NCI-H774 (cell line): ENCODE results near the gene DNTT.

Source experiments
- DNase-seq: peaks from one replicate; lab custom pipeline; 2025; lab: John Stamatoyannopoulos, UW

The DNTT gene

DNA sequence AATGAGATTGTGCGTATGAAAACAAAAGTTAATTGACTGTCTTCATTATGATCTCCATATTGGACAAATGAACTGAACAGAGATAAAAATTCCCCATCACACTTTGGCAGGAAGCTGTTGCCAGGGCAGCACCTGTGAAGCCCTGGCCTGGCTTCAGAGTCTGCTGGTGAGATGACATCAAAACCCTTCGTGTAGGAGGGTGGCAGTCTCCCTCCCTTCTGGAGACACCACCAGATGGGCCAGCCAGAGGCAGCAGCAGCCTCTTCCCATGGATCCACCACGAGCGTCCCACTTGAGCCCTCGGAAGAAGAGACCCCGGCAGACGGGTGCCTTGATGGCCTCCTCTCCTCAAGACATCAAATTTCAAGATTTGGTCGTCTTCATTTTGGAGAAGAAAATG is at the start of gene DNTT:
Gene DNTT (plus strand): TSS at position 205 of the 400 bp plus-strand sequence. CDS start 64 bp downstream, at position 269.
- no peak for DNase-seq

DNA sequence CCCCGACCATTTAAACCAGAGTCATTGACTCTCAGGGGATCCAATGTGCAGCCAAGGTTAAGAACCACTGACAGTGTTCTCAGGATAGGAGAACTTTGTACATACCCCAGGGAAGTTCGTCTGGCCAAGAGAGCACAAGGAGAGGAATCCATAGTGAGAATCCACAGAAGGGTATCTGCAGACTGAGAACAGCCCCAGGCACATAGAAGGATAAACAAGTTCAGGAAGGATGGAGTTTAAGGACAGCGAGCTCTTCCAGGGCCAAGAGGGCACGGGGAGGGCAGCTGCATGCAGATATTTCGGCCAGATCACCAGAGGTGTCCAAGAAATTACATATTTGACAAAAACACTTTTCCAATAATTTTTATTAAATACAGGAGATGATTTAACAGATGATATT is 49.3 kb upstream of the DNTT start:
- DNase-seq = no peak

DNA sequence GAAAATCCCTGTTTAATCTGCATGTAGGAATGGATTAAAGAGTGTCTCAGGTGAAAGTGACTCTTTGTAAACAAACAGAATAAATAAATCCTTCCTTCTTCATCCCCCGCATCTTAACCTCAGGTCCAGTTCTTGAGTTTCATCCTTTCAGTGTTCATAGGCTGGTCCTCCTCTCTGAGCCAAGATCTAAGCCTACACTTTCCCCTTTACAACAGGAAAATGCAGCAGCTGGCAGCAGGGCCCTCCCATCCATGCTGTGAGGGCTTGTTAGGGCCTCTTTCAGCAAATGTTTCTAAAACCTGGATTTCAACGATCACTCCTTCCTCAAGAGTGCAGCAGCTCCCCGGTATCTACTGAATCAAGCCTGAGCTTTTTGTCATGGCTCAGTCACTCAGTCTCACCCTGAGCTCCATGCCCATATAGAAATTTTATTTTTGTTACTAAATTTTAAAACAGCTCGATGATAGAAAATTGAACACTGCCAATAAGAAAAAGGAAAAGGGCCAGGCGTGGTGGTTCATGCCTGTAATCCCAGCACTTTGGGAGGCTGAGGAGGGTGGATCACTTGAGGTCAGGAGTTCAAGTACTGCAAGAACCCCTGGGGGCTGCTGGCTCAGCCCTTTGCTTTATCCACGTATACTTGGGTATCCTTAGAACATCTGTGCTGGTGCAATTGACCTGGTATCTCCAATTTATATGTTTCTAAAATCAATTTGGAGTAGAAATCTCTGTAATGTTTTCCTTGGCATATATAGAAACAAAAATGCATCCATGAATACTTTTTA is 48.5 kb upstream of the DNTT start:
- DNase-seq = no peak

DNA sequence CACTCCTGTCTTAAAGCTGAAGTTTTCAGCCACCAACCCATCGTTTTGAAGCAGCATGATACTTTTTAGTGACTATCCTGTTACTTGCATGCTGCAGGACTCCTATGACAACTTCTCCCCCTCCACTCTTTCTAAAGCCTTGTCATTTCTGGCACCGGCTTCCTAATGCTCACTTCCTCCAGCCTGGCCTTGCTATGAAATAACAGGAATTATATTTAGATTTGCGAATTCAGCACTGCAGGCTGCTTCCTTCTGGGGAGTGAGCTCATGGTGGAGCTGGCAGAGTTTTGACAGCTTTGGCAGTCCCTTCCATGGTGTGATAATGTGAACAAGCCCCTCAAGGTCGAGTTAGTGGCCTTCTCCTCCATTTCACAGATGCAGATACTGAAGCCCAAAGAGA is 46.3 kb upstream of the DNTT start:
- no peak for DNase-seq

DNA sequence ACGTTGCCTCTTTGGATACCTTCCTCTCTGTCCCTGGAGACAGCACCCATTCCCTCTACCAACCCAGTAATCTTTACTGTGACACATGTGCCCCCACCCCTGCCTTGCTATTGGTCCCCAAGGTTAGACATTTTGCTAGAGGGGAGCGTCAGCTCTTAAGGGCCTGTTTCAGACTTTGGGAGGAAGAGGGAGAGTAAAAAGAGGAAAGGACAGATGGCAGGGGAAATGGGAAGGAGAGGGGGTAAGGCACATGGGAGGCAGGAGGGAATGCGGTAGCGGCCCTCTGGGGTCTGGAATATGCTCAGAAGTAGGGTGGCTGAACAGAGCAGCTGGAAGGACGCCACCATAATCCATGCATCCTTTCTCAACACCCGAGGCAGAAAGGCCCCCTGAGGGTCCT is 45.1 kb upstream of the DNTT start:
- no peak for DNase-seq

DNA sequence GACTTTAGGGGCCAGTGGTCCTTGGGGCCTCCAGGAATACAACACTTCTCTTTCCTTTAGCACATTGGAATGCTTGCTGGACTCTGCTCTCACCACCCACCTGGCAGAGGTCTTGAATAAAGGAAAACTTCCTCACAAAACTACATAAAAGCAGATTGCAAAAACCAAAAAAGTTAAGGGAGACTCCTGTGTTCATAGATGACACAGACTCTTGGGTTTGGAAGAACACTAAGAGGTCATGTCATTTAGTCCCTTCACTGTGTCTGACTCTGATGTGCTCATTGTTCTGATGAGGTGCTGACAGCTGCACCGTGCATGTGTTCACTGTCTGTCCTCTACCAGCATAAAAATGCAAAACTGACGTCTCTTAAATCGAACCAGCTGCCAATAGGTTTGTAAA is 44.2 kb upstream of the DNTT start:
- no peak for DNase-seq

DNA sequence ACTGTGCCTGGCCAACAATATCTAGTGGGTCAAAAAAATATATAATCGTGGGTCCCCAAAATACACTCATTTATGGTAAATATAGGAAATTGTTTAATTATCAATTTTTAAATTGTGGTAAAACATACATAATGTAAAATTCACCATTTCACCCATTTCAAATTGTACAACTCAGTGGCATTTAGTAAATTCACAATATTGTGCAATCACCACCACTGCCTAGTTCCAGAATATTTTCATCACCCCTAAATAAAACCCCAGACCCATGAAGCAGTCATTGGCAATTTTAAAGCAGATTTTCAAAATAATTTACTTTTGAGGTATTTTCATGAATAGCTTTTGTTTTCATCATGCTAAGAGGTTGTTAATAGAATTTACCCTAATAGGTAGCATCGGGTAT is 43.1 kb upstream of the DNTT start:
- no peak for DNase-seq

DNA sequence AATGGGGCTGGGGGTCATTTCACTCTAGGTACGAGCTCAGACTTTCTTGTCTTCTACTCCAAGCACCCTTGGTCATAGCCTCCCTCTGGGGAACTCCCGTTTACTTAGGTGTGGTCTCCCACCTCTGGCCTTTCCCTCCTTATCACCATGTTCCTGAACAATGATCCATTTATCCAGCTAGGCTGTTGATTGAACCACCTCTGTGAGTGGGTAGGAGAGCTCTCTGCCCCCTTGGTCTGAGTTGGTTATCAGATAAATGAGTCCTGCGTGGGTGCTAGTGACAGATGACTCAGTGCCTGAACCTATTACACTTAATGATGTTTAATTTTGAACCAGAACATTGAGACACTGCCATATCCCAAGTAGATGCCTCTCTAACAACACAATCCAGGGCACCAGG is 42.3 kb upstream of the DNTT start:
- DNase-seq = no peak

DNA sequence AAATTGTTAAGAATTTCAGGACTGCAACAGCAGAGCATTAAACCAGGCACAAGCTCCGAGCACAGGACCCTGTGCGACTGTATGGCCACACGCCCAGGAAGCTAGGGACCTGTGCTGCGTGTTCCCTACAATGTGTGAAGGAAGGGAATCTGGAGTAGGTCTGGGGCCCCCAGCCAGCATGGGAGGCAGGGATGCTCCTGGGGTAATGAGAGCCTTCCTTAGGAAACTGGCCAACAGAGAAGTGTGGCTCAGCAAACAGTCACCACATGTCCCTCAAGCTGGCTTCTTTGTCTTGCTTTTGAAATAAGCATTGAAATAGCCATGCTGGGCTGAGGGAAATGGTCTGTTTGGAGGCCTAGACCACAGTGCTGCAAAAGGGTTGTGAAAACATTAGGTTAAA is 41.1 kb upstream of the DNTT start:
- no peak for DNase-seq

DNA sequence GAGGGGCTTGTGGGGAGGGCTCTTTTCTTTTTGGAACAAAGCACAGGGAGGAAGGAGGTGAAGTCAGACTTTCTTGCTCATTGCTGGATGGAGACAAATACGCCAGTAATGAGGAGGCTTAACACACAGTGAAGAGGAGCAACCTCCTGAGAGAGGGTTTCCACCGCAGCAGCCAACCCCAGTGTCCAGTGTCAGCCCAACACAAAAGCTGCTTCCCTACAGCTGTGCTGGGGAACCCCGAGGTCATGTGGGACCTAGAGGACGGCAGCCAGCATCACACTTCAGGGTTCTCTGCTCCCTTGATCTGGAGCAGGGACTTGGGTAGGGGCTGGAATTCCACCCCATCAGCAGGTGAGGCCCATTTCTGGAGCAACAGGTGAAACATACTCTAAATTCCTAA is 40.6 kb upstream of the DNTT start:
- no peak for DNase-seq

DNA sequence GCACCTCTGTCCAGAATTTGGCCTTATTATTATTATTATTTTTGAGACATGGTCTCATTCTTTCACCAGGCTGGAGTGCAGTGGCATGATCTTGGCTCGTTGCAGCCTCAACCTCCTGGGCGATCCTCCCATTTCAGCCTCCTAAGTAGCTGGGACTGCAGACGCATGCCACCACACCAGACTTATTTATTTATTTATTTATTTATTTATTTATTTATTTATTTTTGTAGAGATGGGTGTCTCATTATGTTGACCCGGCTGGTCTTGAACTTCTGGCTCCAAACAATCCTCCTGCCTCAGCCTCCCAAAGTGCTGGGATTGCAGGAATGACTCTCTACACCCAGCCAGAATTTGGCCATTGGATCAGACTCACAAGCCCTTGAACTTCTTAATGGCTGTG is 39.3 kb upstream of the DNTT start:
- DNase-seq = no peak

DNA sequence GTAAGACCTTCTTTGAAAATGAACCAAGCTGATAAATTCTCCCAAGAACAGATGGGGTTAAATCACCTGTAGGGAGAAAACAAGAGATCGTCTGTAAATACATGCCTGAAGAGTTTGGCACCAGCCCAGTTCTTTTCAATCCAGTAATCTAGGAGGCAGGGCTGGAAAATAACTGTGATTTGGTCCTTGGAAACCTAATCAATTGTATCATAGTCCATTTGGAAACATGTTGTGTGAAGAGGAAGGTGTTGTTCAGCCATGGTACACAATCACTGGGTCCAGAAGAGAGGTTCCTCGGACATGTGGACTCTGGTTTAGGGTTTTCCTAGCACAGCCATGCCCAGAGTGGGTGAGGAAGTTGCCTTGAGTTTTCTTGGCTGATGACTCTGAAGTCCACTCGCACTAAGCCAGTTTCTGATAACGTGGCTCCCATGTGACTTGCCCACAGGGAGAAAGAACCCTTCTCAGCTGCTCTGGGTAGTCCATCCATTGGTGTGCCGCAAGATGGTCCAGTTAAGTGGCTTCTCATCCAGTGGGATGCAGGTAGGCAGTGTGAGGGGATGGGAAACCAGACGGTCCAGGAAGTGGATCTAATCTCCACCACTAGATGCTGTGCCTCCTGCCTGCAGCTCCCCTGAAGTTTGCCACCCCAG is 38.0 kb upstream of the DNTT start:
- DNase-seq = no peak

DNA sequence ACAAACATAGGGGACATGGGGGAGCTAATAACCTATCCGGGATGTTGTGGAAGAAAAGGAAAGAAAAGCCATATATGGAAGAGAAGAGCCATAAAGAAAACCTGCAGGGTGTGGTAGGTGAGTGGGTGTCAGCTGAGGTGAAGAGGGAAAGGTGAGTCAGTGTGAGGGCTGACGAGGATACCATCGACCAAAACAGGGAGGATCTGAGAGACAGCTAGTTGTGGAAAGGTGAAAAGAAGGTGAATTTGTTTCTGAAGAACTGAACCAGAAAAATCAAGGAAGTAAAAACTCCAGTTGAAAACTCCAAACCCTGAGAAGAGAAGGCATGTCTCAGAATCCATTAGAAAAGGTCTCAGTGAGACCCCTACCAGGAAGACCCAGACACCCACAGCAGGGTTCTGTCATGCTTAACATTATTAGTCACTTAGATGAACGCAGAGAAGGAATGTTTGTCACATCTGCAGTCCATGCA is 37.0 kb upstream of the DNTT start:
- DNase-seq = no peak

DNA sequence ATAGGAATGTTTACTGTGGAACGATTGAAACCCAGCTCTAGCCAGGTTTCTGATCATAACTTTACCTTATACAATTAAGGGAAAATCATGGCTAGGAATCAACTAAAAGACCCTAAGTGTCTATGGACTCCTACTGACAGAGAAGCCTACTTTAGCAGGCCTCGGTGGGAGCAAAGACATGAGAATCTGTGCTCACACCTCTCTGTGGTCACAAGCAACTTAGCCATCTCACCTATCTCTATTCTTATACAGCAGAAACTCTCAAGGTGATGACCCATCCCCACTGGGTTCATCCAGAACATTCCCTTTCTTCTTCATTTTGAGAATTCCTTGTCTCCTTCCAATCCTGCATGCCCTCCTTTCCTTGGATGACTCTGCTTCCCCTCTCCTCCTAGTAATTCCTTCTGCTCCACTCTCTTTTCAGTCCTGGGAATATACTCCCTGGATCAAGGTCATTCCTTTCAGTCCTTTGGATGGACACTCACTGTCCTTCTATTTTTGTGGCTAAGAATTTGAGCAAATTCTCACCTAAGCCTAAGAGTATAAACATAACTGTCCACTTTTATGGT is 35.8 kb upstream of the DNTT start:
- DNase-seq = no peak

DNA sequence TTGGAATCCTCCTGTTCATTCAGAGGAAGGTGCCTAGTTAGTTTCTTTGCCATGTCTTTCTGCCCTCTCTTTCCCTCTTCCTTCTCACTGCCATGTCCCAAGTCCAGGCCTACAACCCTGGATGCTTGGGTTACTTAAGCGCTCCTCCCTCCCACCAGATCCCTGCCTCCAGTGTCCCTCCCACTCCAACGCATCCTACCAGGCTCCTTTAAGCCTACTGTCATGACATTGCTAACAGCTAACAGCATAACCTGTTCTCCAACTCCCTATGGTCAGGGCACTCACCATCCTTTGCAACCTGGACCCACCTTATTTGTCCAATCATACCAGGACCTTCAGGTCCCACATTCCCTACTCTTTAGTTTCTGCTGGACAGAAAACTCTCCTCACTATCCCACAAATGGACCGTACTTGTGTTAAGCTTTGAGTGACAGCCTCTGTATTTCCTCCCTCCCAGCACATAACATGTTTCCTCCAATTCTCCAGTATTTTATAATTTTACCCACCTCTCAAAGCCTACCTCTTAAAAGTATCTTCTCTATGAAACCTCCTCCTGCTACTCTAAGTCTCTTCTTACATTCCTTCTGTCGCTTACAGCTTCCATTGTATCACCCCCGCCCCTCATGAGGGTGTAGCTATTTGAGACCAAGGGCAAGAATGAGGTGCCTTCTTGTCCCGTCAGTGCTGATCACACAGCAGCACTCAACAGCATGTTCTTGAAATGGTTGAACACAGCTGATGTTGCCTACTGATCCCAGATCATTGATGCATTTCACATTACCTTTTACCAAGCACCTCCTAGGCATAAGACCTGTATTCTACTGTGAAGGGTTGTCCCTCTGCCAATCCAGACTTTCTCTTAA is 34.6 kb upstream of the DNTT start:
- DNase-seq = no peak

DNA sequence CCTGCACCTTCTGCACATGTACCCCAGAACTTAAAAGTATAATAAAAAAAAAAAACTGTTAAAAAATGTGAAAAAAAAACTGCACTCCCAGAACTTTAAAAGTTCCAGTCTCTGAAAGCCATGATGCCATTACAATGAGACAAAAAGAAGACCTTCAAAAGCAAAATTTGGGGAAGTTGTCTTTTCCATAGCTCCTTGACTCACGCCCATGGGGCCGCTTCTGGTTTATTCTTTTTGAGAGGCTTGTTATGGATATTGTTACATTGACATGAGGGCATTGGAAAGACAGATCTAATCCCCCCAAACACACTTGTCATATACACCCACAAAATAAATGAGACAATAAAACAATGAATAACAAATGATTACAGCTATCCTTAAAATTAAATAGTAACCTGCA is 33.7 kb upstream of the DNTT start:
- no peak for DNase-seq

DNA sequence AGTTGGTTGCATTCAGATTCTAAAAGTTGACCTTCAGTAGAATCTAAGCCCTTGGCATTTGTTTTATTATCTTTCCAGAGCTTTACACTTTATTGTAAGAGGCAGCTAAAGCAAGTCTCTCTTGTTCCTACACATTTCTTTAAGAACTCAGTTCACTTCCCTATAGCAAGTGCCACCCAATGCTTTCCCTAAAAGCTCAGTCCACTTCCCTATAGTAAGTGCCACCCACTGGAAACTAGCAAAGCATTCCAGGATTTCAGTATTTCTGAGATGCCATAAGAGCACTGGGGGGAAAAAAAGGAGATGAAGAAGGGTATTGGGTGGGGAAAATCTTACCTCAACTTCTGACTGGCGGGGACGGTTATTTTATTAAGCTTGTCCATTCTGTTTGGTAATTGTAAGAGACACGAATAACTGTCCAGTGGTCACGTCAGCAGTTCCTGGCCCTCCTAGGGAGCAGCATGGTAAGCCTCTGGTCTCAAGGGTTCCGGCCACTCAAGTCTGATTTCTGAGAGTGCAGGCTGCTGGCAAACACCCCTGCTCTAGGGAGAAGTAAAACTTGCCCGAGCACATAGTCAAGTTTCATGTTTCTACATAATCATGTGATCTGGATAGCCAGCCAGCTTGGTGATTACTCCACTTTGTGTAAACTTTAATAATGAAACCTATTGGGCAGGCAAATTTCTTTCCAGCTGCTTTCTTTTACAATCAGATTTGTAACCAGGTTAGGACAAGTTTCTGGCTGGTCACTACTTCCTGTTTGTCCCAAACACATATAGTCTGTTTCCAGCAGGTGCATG is 33.0 kb upstream of the DNTT start, which contains the start of gene BLNK:
Gene BLNK (minus strand): TSS at position 554 of the 800 bp plus-strand sequence. CDS start 171 bp downstream, at position 383.
- no peak for DNase-seq

DNA sequence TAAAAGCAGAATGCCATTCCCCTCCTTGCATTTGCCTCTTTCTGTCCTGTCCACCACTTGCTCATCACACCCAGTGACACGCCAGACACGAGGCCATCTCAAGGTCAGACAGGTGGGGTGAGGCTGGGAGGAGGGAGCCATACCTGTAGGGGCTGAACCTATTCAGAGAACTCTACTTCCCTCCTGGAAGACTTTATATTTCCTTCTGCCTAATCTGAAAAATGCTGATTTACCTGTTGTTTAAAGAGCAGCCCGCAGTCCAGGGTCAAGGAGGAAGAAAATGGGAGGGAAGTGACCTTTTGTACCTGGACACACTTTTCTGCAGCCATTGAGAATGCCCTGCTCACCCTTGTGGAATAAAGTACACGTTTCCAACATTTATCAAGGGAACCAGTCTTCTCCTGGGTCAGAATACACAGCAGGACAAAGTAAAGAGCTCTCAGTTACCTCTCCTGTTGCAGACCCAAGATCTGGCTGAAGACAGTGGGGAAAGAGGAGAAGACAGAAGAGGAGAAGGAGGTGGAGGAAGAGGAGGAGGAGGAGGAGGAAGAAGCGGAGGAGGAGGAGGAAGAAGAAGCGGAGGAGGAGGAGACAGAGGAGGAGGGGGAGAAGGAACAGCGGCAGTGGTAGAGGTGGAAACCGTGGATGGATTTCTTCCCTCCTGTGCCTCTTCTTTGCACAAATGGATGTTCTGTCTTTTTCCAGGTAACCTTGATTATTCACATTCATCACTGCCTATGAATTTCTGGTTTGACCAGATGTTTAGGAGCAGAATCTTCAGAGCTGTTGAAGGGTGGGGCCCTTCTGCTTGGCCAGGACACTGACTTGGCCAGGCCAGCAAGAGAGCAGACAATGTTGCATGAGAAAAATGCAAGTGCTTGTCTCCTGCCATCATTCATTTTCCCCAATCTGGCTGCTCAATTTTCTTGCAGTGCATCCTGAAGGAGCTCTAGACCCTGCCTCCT is 31.6 kb upstream of the DNTT start:
- no peak for DNase-seq

DNA sequence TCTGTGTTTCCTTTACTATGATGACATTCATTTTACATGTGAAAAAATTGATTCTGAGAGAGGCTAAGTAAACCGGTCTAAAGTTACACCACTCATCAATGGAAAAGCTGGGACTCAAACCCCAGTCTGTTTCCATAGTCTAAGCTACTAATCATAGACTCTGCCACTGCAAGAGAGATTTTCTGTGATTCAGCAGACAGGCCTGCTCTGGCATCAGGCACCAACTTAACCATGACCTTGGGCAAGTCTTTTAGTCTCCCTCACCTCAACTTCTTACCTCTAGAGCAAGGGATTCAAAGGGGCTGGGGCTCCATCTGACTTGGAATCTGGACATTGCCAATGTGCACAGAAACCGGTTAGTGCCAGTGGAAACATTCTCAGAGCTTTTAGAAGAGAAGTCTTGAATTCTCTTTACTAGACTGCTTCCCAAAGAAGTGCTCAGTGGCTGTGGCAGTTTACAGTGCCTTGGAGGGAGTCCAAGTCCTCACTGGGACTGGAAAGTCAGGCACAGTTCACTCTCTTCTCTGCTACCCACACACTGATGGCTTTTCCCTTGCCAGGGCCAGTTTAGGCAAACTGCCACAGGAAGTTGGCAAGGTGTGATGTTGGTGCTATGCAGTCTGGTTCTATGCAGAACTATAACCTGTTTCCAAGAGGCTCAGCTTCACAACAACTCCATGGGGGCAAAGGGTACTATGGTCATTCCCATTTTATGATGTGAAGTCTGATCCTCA is 28.4 kb upstream of the DNTT start:
- DNase-seq = no peak

DNA sequence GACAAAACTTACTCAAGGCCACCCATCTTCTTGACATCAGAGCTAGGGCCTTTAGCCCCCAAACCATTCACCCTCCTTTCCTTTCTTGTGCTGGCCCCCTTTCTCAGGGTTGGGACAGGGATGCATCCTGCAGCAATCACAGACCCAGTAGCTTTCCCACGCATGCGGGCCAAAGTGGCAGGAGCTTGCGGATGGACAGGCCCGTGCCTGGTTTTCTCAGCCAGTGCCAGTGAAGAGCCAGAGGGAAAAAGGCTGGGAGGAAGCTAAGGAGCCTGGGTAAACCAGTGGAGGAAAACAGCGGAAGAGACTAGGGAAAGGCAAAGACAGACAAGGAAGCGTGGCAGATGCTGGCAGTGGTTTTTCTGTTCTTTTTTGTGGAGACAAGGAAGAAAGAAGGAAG is 27.8 kb upstream of the DNTT start:
- DNase-seq = no peak
